Globus pallidus (tissue), 1 donor: ENCODE data around the gene HES4.
"Not testable (repeated sequence)": the region's sequence is repeated elsewhere in the genome, so short reads cannot be mapped to it uniquely, and the experiment has no call there.

Experiments
- DNase-seq: peaks from one replicate; pipeline ENCODE4 v3.0.0-alpha.2; 2015; ENCODE audit warnings: low spot score

Gene HES4

DNA sequence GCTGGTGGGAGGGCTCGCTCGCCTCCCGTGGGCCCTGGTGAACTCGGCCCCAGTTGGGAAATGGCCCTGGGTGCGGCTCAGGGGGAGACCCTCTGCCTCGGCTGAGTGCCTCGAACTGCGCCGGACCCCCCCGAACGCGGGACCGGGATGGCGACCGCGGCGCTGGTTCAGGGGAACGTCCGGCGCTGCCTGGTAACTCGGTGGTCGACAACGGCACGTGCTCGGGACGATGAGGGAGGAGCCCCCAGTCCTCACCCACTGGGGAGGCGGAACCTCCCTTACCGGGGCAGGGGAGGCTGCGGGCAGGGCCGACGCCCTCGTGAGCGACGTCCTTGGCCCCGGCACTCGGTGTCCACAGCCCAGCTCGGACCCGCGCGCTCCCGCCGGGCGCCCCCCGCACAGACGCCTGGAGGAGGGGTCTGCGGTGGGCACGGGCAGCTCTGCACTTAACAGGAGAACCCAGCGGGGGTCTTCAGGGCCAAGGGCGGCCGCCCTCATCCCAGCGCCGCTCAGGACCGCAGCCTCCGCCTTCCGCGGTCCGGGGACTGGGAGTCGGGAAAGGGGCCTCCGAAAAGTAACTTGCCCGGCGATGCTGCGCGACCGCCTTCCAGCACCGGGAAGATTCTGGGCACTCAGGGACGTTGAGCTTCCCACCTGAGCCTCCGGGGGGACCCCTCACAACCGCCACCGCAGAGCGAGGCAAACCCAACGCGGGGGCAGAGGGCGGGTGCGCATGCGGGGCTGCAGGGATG, 1.7 kb downstream of the HES4 start:
- DNase-seq = no peak

DNA sequence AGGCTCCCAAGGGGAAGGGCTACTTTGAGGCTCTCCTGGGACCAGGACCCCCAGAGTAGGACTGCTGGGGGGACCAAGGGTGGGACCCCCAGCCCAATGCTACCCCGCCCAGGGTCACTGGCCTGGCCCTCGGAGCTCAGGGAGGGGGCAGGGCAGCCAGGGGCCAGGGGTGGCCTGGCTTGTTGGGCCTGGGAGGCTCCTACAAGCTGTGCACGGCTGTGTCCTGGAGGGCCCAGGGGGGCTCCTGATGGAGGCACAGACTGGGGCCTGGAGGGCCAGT, 2.2 kb downstream of the HES4 start:
- DNase-seq = no peak

DNA sequence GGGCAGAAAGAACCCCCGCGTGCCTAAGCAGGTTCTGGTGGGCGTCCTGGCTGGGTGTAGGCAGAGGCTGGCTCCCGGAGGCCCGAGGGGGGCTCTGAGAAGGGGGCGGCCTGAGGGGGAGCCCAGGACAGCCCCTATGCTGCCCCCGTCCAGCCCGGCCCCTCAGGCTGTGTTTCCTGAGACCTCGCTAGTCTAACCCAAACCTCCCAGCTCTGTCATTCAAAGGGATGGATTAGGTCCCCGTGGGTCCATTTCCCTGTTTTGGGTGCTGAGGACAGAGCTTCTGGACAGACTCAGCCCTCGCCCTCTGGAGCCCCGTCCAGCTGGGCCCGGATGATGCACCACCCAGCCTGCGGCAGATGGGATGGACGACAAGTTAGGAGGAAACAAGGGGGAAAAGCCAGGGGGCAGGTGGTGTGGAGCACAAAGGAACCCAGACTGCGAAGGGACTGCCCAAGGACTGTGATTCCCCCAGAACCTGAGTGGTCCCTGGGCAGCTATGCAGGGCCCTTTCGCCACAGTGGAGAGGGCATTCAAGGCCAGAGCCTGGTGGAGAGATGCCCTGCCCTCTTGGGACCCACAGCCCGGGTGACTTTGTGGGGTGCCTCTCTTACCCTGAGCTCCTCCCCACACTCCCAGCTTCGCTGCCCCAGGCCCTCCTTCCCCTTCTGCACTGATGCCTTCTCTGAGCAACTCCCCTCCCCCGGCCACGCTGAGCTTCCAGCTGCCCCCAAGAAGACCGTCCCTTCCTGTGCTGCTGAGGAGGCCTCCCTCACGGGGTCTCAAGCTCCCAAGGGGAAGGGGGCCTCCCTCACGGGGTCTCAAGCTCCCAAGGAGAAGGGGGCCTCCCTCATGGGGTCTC, 2.8 kb downstream of the HES4 start:
- no peak for DNase-seq

DNA sequence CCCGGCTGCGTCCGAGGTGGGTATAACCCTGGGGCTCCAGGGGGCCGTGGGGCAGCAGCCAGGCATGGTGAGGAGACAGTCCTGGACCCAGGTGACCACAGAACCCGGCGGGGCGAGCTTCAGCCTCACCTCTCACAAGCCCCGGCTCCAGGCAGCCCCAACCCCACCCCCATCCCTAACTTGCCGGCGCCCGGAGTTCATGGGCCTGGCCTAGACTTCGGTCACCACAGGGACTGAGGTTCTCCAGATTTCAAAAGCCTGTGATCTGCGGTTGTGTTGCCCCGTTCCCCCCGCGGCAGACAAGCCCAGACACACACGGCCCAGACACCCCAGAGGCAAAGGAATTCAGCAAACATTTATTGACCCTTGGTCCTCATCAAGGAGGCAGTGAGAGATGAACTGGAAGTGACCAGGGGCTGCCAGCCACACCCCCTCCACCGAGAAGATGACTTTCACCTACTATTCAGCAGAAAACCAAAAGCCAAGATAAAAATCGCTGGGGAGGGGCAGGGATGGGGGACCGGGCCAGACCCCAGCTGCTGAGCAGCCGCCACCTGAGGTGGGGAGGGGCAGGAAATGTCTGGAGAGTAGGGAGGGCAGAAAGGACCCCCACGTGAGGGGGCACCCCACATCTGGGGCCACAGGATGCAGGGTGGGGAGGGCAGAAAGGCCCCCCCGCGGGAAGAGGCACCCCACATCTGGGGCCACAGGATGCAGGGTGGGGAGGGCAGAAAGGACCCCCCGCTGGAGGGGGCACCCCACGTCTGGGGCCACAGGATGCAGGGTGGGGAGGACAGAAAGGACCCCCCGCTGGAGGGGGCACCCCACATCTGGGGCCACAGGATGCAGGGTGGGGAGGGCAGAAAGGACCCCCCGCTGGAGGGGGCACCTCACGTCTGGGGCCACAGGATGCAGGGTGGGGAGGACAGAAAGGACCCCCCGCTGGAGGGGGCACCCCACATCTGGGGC, 3.9 kb downstream of the HES4 start:
- no peak for DNase-seq

DNA sequence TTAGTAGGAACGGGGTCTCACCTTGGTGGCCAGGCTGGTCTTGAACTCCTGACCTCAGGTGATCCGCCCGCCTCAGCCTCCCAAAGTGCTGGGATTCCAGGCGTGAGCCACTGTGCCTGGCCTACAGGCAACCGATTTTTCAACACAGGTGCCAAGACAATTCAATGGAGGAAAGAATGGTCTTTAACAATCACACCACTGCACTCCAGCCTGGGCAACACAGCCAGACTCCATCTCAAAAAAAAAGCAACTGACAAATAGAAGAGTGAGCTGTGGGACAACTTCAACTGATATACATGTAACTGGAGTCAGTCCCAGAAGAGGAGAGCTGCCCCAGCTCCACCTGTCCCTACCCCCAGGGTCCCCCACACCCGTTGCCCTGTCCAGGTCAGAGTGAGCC, 5.4 kb downstream of the HES4 start:
- not testable (repeated sequence) for DNase-seq

DNA sequence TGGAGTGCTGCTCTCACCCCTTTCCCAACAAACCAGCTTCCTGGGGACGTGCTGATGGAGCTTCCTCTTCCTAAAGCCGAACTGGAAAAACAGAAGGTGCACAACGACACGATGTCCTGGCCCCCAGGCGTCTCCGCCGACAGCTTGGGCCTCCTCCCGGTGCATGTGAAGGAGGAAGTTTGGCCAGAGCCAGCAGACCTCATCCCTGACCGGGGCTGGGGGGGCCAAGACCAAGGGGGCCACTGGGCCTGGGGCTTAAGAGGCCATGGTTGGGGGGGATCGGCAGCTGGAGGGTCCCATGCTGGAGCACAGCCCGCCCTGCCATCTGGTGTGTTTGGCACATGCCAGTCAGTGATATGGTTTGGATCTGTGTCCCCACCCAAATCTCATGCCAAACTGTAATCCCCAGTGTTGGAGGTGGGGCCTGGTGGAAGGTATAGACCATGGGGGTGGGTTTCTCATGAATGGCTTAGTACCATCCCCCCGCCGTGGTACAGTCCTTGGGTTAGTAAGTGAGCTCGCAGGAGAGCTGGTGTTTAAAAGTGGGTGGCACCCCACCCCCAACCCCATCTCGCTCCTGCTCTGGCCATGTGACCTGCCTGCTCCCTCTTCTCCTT, 6.4 kb downstream of the HES4 start:
- no peak for DNase-seq

DNA sequence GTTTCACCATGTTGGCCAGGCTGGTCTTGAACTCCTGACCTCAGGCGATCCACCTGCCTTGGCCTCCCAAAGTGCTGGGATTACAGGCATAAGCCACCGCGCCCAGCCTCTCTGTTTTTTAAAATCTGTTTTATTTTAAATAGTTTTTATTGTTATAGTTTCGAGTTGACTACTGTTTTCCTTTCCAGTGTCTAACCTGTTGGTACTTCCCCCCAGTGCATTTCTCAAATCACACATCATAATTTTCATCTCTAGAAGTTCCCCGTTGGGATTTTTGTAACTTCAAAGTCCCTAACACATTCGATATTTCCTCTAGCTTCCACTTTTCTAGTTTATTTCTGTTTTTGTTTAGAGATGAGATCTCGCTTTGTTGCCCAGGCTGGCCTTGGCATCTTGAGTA, 7.5 kb downstream of the HES4 start:
- no peak for DNase-seq

DNA sequence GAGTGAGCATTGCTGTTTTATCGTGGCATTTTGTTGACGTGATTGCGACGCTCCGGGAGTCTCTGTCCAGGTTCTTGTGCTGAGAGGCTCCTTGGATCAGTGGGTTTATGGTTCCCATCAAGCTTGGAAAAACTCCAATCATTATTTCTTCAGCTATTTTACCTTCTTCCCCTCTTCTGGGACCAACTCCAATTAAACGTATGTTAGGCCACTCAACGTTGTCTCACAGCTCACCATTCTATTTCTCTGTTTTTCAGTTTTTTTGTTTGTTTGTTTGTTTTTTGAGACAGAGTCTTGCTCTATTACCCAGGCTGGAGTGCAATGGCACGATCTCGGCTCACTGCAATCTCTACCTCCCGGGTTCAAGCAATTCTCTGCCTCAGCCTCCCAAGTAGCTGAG, 8.0 kb downstream of the HES4 start:
- DNase-seq = no peak

DNA sequence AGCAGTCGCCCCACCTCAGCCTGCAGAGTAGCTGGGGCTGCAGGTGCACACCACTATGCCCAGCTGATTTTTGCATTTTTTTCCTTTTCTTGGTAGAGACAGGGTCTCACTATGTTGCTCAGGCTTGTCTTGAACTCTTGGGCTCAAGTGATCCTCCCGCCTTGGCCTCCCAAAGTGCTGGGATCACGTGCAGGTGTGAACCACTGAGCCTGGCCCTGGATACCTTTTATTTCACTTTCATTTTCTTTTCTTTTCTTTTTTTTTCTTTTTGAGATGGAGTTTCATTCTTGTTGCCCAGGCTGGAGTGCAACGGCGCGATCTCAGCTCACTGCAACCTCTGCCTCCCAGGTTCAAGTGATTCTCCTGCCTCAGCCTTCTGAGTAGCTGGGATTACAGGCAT, 8.6 kb downstream of the HES4 start:
- not testable (repeated sequence) for DNase-seq

DNA sequence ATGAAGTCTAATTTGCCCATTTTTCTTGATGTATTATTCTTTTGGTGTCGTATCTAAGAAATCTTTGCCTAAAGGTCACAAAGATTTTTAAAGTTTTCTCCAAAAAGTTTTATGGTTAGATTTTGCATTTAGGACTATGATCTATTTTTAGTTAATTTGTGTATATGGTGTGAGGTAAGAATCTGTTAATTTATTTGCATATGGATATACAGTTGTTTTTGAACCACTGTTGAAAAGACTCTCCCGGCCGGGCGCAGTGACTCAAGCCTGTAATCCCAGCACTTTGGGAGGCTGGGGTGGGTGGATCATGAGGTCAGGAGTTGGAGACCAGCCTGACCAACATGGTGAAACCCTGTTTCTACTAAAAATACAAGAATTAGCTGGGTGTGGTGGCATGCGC, 11.8 kb downstream of the HES4 start:
- DNase-seq = not testable (repeated sequence)

DNA sequence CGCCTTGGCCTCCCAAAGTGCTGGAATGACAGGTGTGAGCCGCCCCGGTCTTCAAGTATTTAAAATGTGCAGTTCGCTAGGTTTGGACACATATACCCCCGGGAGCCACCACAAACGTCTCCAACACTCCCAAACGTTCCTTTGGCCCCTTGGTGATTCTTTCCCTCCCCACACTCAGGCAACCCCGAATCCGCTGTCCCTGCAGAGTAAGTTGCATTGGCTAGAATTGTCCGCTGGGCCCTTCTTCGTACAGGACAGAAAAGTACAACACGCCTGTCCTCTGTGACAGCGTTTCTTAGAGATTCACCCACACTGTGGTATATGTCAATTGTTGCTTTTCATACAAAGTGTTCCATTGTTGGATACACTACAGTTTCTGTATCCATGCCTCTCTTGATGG, 14.8 kb downstream of the HES4 start:
- DNase-seq = no peak

DNA sequence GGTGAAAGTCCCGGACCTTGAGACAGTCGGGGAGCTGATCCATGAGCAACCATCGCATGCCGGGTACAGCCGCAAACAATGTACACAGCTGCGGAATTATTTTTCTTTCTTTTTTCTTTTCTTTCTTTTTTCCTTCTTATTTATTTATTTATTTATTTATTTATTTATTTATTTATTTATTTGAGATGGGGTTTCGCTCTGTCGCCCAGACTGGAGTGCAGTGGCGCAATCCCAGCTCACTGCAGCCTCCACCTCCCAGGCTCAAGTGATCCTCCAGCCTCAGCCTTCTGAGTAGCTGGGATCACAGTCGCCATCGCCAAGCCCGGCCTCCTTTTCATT, 15.5 kb downstream of the HES4 start:
- DNase-seq = no peak

DNA sequence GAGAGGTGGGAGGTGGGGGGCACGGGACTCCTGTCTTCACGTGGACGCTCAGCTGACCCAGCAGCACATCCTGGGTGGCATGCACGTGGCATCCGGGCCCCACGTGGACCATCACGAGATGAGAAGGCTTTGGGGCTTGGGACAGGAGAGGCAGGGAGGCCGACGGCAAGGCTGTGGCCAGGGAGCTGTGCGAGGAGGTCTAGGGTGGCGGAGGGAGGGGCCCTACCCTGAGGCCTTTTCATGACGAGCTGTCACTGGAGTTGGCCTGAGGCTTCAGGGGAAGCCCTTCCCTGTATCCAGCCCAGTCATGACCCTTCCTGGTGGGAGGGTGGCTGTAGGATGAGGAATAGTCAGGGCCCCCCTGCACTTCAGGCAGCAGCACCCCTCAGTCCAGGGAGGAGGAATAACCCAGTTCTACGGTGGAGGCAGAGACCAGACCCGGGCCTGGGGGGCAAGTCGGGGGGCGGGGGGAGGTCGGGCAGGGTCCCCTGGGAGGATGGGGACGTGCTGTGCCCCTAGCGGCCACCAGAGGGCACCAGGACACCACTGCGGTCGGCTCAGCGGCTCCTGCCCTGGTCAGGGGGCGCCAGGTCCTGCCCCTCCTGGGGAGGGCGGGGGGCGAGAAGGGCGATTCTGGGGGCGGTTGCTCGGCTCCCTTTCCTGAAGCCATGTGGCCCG, 16.0 kb downstream of the HES4 start:
- no peak for DNase-seq

DNA sequence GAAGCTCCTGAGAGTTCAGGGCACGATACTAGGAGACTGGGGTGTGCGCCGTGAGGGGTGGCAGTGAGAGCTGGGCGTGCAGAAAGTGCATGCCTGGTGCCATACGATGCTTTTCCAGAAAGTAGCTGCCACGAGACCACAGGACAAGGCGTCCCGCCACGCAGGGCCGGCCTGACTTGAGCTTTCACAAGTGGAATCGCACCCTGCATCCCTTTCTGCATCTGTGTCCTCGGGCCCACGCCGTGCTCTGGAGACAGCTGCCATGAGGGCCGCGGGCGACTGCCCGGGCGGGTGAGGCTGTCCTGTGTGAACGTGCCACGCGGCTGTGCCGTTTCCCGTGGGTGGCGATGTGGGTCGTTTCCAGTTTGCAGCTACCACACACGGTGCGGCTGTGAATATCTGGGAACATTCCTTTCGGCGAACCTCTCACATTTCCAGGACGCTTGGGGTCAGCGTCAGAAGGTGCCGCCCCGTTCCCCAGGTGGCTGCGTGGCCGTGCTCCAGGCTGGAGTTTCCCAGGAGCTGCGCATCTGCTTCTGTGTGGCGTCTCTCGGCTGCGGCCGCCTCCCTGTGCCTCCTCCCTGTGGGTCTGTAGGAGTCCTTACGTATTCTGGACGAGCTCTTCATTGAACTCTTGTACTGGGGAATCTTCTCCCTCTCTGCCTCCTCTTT, 17.0 kb downstream of the HES4 start:
- no peak for DNase-seq

DNA sequence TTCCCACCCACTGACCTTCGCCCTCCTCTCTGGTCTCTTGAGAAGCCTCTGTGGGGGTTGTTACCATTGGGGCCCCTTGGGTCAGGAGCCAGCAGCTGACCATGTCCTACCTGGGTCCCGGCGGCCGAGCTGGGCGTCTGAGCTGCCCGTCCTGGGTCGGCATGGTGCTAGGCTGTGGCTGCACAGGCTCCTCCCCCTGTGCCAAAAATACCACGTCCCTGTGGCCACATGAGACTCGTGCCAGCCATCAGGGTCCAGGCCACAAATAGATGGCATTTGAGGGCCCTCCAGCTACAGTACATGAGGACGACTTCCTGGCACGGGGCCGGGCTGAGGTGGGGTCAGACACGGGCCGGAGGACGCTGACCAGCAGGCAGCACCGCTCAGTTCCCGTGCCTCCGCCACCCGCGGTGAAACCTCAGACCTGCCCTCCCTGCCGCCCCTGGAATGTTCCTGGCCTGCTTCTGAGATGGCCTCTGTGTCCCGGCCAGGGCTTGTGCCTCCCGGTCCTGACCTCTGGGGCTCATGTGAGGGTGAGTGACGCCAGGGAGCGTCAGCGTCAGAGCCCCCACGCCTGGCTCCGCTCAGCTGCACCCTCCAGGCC, 17.8 kb downstream of the HES4 start, which contains the start of gene PERM1:
Gene PERM1 (minus strand): TSS at position 139 of the 604 bp plus-strand sequence. CDS start 1,064 bp downstream, outside the sequence.
- no peak for DNase-seq

DNA sequence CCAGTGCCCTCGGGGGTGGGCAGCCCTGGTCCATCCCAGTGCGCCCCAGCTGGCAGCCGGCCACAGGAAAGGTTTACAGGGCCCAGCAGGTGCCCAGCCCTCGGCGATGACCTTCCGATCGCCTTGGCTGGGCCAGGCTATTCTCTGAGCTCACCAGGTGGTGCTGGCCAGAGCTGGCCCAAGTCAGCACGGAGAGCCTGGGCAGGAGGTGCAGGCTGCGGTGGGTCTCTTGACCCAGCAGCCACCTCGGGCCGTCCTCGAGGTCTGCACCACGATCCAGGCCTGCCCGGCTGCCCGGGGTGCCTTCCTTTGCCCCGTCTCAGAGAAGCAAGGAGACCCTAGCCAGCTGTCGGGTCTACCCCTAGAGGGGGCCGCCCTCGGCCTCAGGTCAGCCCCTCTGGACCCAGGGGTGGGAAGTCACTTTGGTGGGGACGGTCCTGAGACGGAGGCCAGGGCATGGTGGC, 18.4 kb downstream of the HES4 start:
- DNase-seq = no peak

DNA sequence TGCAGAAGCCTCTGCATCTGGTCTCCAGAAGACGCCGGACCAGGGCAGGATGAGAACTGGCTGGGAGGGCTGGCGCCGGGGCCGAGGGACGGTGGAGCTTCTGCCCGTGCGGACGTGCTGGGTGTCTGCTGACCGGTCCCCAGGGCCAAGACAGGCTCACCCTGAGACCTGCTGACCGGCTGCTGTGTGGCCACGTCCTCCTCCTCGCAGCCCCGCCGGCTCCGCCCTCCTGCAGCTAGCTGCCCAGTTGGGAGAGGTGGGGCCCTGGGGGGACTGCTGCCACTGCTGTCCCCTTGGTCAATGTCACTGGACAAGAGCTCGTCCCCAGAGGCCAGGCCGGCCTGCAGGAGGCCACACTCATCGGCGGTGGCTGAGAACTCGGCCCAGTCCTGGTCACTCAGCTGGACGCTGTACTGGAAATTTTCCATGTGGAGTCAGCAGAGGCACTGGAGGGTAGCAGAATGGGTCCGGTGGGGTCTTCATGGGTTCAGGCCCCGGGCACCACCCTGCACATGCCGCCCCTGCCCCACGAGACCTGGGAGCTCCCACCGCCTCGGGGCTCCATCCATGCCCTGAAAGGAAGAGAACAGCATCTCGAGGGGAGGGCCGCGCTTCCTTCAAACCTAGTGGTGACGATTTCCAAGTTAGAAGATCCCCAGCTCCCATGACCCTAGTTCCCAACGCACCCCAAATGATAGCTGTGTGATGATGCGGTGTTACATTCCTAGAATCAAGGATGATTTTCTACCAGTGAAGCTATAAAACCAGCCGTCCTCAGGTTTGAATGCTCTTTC, 19.1 kb downstream of the HES4 start:
- no peak for DNase-seq

DNA sequence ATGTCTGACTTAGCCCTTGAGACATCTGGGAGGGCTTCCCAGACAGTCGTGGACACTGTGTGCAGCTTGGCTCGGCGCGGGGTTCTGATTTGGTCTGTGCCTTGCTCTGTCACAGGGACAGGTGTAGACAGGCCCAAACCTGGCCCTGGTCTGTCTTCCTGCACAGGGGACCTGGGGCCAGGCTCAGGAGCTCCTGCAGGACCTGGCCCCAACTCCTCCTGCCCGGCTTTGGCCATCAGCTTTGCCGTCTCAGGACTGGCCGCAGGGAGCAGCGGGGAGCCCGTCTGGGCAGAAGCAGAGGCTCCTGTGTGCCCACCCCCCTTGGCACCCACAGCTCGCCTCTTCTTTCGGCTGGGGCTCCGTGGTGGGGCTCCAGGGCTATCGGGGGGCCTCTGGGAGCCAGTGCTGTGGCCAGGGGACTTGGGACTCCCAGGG, 19.7 kb downstream of the HES4 start:
- no peak for DNase-seq

DNA sequence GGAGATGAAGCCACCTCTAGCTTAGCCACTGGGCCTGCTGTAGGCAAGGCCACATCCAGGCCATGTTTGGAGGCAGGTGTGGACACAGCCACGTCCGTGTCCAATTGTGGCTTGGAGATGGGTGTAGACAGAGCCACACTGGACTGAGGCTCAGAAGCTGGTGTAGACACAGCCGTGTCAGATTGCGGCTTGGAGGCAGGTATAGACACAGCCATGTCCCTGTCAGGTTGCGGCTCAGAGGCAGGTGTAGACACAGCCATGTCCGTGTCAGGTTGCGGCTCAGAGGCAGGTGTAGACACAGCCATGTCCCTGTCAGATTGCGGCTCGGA, 20.2 kb downstream of the HES4 start:
- no peak for DNase-seq
